WERI-Rb-1 (cell line): Measurements from ENCODE around the gene PKNOX2.

Source experiments
- DNase-seq: peaks from one replicate; pipeline ENCODE4 v3.0.0-alpha.2; 2020
- H3K27ac ChIP-seq: fragments of 250-450 bp; sonication (Bioruptor Pico); 2 replicates; pipeline ENCODE4 v1.5.1; 2020; ENCODE audit warnings: mild to moderate bottlenecking, moderate library complexity
- H3K27me3 ChIP-seq: fragments of 250-450 bp; sonication (Bioruptor Pico); 2 replicates; pipeline ENCODE4 v1.5.1; 2021; ENCODE audit warnings: mild to moderate bottlenecking, low read depth, moderate library complexity; ENCODE audit not compliant: insufficient read depth, severe bottlenecking
- H3K36me3 ChIP-seq: fragments of 250-450 bp; sonication (Bioruptor Pico); 2 replicates; pipeline ENCODE4 v1.5.1; 2020; ENCODE audit warnings: mild to moderate bottlenecking, moderate library complexity
- H3K4me3 ChIP-seq: 2 replicates; pipeline ENCODE4 v1.5.1; 2011; ENCODE audit warnings: low read depth, mild to moderate bottlenecking, control low read depth, low read length
- H3K9me3 ChIP-seq: fragments of 250-450 bp; sonication (Bioruptor Pico); 2 replicates; pipeline ENCODE4 v1.5.1; 2021; ENCODE audit warnings: mild to moderate bottlenecking, moderate library complexity; ENCODE audit not compliant: severe bottlenecking
- TF ChIP-seq, protein P1 (sequence below): IDR thresholded peaks from 2 replicates; pipeline ENCODE4 v1.5.1; 2011; ENCODE audit warnings: low read depth, mild to moderate bottlenecking, control low read depth, inconsistent platforms, low read length

PKNOX2 gene

DNA sequence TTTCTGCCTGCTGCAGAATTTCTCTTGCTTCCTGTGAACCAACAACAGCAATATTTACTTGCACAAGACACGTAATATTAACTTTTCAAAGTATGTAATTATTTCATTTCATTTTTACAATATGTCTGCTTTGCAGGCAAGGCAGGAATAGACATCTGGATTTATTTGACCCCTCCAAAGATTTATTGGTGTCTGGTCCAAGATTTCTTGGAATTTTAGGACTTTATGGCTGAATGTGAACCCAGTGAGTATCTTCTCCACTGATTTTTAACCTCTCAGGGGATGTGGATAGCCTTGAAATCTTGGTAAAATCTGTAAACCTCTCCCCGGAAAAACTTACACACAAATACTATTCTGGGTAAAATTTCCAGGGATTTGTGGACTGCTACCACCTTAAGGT is 61.5 kb downstream of the PKNOX2 start:
- TF ChIP-seq, protein P1, sequence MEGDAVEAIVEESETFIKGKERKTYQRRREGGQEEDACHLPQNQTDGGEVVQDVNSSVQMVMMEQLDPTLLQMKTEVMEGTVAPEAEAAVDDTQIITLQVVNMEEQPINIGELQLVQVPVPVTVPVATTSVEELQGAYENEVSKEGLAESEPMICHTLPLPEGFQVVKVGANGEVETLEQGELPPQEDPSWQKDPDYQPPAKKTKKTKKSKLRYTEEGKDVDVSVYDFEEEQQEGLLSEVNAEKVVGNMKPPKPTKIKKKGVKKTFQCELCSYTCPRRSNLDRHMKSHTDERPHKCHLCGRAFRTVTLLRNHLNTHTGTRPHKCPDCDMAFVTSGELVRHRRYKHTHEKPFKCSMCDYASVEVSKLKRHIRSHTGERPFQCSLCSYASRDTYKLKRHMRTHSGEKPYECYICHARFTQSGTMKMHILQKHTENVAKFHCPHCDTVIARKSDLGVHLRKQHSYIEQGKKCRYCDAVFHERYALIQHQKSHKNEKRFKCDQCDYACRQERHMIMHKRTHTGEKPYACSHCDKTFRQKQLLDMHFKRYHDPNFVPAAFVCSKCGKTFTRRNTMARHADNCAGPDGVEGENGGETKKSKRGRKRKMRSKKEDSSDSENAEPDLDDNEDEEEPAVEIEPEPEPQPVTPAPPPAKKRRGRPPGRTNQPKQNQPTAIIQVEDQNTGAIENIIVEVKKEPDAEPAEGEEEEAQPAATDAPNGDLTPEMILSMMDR = no peak
- no peak for DNase-seq
- H3K4me3 ChIP-seq = no peak overlapping the region
- no peak overlapping the region for H3K27ac ChIP-seq
- H3K27me3 ChIP-seq = no peaks in the 10 kb centered on the region
- no peaks in the 10 kb centered on the region for H3K9me3 ChIP-seq
- no peaks in the 10 kb centered on the region for H3K36me3 ChIP-seq

DNA sequence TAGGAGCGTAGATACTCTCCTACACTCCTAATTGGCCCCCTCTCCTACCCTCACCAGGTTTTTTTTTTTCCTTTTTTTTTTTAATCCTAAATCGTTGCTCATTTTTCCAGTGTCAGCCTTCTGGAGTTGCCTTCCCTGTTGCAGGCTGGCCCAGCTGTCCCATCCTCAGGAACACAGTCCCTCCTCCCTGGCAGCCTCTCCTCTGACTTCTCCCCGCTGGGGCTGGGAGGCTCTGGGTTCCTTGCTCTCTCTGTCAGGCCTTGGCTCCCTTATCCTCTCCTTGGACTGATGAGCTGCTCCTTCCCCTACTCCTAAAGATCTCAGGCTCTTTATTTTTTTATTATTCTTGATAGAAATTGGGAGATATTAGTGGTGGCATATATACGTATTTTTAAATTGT is 62.2 kb downstream of the PKNOX2 start:
- Histone ChIP-seq H3K27me3 (no peaks in the 10 kb centered on the region), H3K36me3 (no peaks in the 10 kb centered on the region), H3K9me3 (no peaks in the 10 kb centered on the region), H3K4me3 (no peak overlapping the region), H3K27ac (no peak overlapping the region)
- no peak for DNase-seq
- TF ChIP-seq, protein P1 = no peak

DNA sequence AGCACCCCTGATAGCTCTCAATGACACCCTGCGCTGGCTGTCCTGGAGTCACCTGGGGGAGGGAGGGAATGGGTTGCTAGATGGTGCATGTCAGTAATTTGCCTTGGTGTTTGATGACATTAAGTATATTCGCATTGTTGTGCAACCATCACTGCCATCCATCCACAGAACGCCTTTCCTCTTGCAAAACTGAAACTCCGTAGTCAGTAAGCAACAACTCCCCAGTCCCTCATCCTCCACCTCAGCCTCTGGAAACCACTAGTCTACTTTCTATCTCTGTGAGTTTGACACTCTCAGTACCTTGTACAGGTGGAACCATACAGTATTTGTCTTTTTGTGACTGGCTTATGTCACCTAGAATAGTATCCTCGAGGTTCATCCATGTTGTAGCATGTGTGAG is 62.6 kb downstream of the PKNOX2 start:
- Histone ChIP-seq H3K27me3 (no peaks in the 10 kb centered on the region), H3K4me3 (no peak overlapping the region), H3K36me3 (no peaks in the 10 kb centered on the region), H3K27ac (no peak overlapping the region), H3K9me3 (no peaks in the 10 kb centered on the region)
- TF ChIP-seq, protein P1 = no peak
- no peak for DNase-seq

DNA sequence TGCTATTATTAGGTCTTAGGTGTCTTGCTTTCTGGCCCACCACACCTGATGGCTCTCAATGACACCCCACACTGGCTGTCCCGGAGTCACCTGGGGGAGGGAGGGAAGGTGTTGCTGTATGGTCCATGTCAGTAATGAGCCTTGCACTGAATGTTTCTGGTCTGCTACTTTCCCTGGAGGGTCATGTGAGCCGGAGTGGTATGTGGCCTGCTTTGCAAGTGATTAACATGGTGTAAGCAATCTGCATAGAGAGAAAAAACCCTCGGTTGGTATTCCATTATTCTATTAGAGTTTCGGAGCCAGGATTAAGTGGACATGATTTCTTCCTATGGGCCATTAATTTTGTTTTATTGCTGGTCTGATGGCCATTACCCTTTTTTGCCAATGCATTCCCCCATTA is 63.9 kb downstream of the PKNOX2 start:
- H3K9me3 ChIP-seq = no peaks in the 10 kb centered on the region
- no peaks in the 10 kb centered on the region for H3K27me3 ChIP-seq
- H3K27ac ChIP-seq = no peak overlapping the region
- no peak overlapping the region for H3K4me3 ChIP-seq
- TF ChIP-seq, protein P1 = no peak
- no peak for DNase-seq
- no peaks in the 10 kb centered on the region for H3K36me3 ChIP-seq

DNA sequence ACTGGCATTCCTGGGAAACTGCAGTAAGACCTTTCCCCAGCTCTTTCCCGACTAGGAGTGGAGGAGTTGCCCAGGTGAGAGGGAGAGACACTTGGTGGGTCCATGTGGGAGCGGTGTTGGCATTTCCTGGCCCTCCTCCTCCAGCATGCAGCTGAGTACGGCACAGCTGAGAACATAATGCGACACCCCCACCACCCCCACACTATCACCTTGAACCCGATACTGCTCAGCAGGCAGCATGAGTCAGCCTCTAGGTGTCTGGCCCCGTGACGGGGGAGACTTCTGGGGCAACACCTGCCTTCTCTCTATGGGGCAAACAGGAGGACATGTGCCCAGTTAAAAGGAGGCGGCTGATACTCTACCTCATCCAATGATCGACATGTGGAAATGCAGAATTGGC is 64.4 kb downstream of the PKNOX2 start:
- H3K9me3 ChIP-seq = no peaks in the 10 kb centered on the region
- H3K27me3 ChIP-seq = no peaks in the 10 kb centered on the region
- no peak overlapping the region for H3K27ac ChIP-seq
- no peak for DNase-seq
- no peak overlapping the region for H3K4me3 ChIP-seq
- TF ChIP-seq, protein P1 = no peak
- H3K36me3 ChIP-seq = no peaks in the 10 kb centered on the region

DNA sequence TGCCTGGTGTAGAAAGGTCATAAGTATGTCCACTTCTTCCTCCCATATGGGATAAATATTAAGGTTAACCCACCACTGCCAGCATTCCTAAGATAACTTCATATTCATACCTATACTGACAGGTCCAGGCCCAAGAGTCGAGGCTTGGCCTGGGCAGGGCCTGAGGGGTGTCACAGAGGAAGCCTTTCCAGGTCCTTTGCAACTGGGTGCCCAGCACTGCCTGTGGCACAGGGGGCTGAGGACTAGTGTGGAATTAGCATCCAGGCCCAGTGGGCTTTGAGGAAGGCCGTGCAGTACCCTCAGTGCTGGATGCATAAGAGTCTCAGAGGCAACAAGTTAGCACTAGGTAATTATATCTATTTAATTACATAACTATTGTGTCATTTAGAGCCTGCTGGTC is 65.4 kb downstream of the PKNOX2 start:
- Histone ChIP-seq H3K9me3 (no peaks in the 10 kb centered on the region), H3K27ac (no peak overlapping the region), H3K27me3 (no peaks in the 10 kb centered on the region), H3K36me3 (no peaks in the 10 kb centered on the region), H3K4me3 (no peak overlapping the region)
- DNase-seq = no peak
- TF ChIP-seq, protein P1 = no peak
